HG03139 (cell line): Measurements from ENCODE around the gene FGF9.

Experiments
- ATAC-seq: cut with Tn5 transposase; IDR thresholded peaks from one replicate; pipeline ENCODE4 v1.9.1; 2021; ENCODE audit not compliant: unreplicated experiment

FGF9 gene

GRCh38 chr13:21673789-21674489 is 3.1 kb downstream of the FGF9 start:
- no peak for ATAC-seq

- ATAC-seq, result no peak
These were observed 3.7 kb downstream of the FGF9 start for GRCh38 chr13:21674490-21675009.

GRCh38 chr13:21675095-21675991 is 4.5 kb downstream of the FGF9 start:
- no peak for ATAC-seq

- ATAC-seq, result no peak
These were observed 5.7 kb downstream of the FGF9 start for GRCh38 chr13:21676611-21677021.

- ATAC-seq, result no peak
These were observed 6.3 kb downstream of the FGF9 start for GRCh38 chr13:21677075-21677623.

- no peak for ATAC-seq
These were observed 12.3 kb downstream of the FGF9 start for GRCh38 chr13:21683034-21683733.

GRCh38 chr13:21684576-21684975 is 13.7 kb downstream of the FGF9 start:
- ATAC-seq, result no peak

- ATAC-seq, result no peak
These were observed 14.7 kb downstream of the FGF9 start for GRCh38 chr13:21685485-21686064.

GRCh38 chr13:21686751-21687391 is 16.0 kb downstream of the FGF9 start:
- peak; percentile 91 for ATAC-seq

- ATAC-seq, result no peak
These were observed 17.2 kb downstream of the FGF9 start for GRCh38 chr13:21688056-21688455.

GRCh38 chr13:21689097-21689496 is 18.2 kb downstream of the FGF9 start:
- ATAC-seq, result no peak

- no peak for ATAC-seq
These were observed 20.1 kb downstream of the FGF9 start for GRCh38 chr13:21690955-21691354.

- no peak for ATAC-seq
These were observed 20.6 kb downstream of the FGF9 start for GRCh38 chr13:21691500-21691899.

- ATAC-seq, result no peak
These were observed 21.1 kb downstream of the FGF9 start for GRCh38 chr13:21691928-21692327.

- no peak for ATAC-seq
These were observed 24.0 kb downstream of the FGF9 start for GRCh38 chr13:21694831-21695230.

- ATAC-seq, result no peak
These were observed 24.7 kb downstream of the FGF9 start for GRCh38 chr13:21695546-21695945.

GRCh38 chr13:21696865-21697448 is 26.1 kb downstream of the FGF9 start:
- no peak for ATAC-seq

GRCh38 chr13:21698817-21699679 is 28.2 kb downstream of the FGF9 start:
- no peak for ATAC-seq

- ATAC-seq, result no peak
These were observed 30.6 kb downstream of the FGF9 start for GRCh38 chr13:21701460-21701859.
